ENCODE results near the gene F2R. TPM values are rescaled to one million over a fixed set of nuclear protein-coding genes. Genes with fewer than 3 reads are reported as not detected.

F2R gene
- total and polyA plus RNA-seq, 2 experiments from 2014 or later: 4.4 to 5.3 TPM

GRCh38 chr5:76717222-76718083 is 1.5 kb downstream of the F2R start:
- Histone ChIP-seq H4K20me1 (ENCODE audit: insufficient read depth) (no peaks in the 10 kb centered on the region), H3K36me3 (ENCODE audit: low read depth) (no peaks in the 10 kb centered on the region), H3K27ac (no peak overlapping the region), H3K4me1 (ENCODE audit: insufficient read depth) (no peaks in the 10 kb centered on the region), H3K27me3 (replicated peaks; ENCODE audit: insufficient read depth) (peaks cover 28% of the 10 kb centered on the region), H3K79me2 (ENCODE audit: insufficient read depth) (no peaks in the 10 kb centered on the region; the same call in 1 of the 2 replicates), H3K4me2 (ENCODE audit: unreplicated experiment) (peak overlapping the region; percentile 87), H3K9me3 (ENCODE audit: low read depth) (no peaks in the 10 kb centered on the region), H3F3A (ENCODE audit: insufficient read depth) (no peaks in the 10 kb centered on the region), H3K4me3 (peak overlapping the region; percentile 87), H3K9ac (0 out of 2 replicates have a peak overlapping the region, but pooled peaks have one; percentile 67), H2AFZ (peak overlapping the region; percentile 81), H3K9me2 (ENCODE audit: insufficient read depth) (no peaks in the 10 kb centered on the region)
- DNase-seq: no peak
- in situ Hi-C loops (cut with MboI): no loop called here
- TF ChIP-seq EZH2phosphoT487 (IDR thresholded peaks at IDR 0.05; ENCODE audit: insufficient read depth, low read depth) (no peak), EZH2 (IDR thresholded peaks at IDR 0.05; ENCODE audit: insufficient read depth, poor library complexity, severe bottlenecking) (peak; percentile 1)
- 68 to 69% methylated on average over 11 of the region's 11 CpGs for WGBS, 2 experiments (ENCODE audit: low coverage in 1 of 2, low lambda C conversion rate in 2 of 2, missing lambda C conversion rate in 2 of 2)

GRCh38 chr5:76718381-76718832 is 2.5 kb downstream of the F2R start:
- Histone ChIP-seq H3K9ac (no peak overlapping the region), H3K36me3 (ENCODE audit: low read depth) (no peaks in the 10 kb centered on the region), H3K4me2 (ENCODE audit: unreplicated experiment) (no peak overlapping the region), H3K9me3 (ENCODE audit: low read depth) (no peaks in the 10 kb centered on the region), H3K27ac (no peak overlapping the region), H3K4me1 (ENCODE audit: insufficient read depth) (no peaks in the 10 kb centered on the region), H3K9me2 (ENCODE audit: insufficient read depth) (no peaks in the 10 kb centered on the region), H3F3A (ENCODE audit: insufficient read depth) (no peaks in the 10 kb centered on the region), H4K20me1 (ENCODE audit: insufficient read depth) (no peaks in the 10 kb centered on the region), H3K79me2 (ENCODE audit: insufficient read depth) (no peaks in the 10 kb centered on the region; the same call in 1 of the 2 replicates), H3K27me3 (replicated peaks; ENCODE audit: insufficient read depth) (peaks cover 20% of the 10 kb centered on the region), H2AFZ (no peak overlapping the region), H3K4me3 (no peak overlapping the region)
- 53 to 57% methylated on average over 5 of the region's 5 CpGs for WGBS, 2 experiments (ENCODE audit: low coverage in 1 of 2, low lambda C conversion rate in 2 of 2, missing lambda C conversion rate in 2 of 2)
- peak; percentile 50 for DNase-seq
- in situ Hi-C loops (cut with MboI): no loop called here
- TF ChIP-seq EZH2 (IDR thresholded peaks at IDR 0.05; ENCODE audit: insufficient read depth, poor library complexity, severe bottlenecking) (no peak), EZH2phosphoT487 (IDR thresholded peaks at IDR 0.05; ENCODE audit: insufficient read depth, low read depth) (no peak)

GRCh38 chr5:76718880-76719279 is 3.0 kb downstream of the F2R start:
- no peak overlapping the region for H3K4me3 ChIP-seq
- no peaks in the 10 kb centered on the region for H4K20me1 ChIP-seq (ENCODE audit: insufficient read depth)
- in situ Hi-C loops (cut with MboI): no loop called here
- H3K36me3 ChIP-seq (ENCODE audit: low read depth): no peaks in the 10 kb centered on the region
- no peak overlapping the region for H3K4me2 ChIP-seq (ENCODE audit: unreplicated experiment)
- no peak for DNase-seq
- no peaks in the 10 kb centered on the region for H3K9me2 ChIP-seq (ENCODE audit: insufficient read depth)
- no peak overlapping the region for H3K9ac ChIP-seq
- peaks cover 16% of the 10 kb centered on the region for H3K27me3 ChIP-seq (replicated peaks; ENCODE audit: insufficient read depth)
- H3K79me2 ChIP-seq (ENCODE audit: insufficient read depth): no peaks in the 10 kb centered on the region; the same call in 1 of the 2 replicates
- H3F3A ChIP-seq (ENCODE audit: insufficient read depth): no peaks in the 10 kb centered on the region
- TF ChIP-seq EZH2phosphoT487 (IDR thresholded peaks at IDR 0.05; ENCODE audit: insufficient read depth, low read depth) (no peak), EZH2 (IDR thresholded peaks at IDR 0.05; ENCODE audit: insufficient read depth, poor library complexity, severe bottlenecking) (no peak)
- WGBS, 2 experiments (ENCODE audit: low coverage in 1 of 2, low lambda C conversion rate in 2 of 2, missing lambda C conversion rate in 2 of 2): 66 to 67% methylated on average over 4 of the region's 4 CpGs
- no peak overlapping the region for H2AFZ ChIP-seq
- no peak overlapping the region for H3K27ac ChIP-seq
- H3K9me3 ChIP-seq (ENCODE audit: low read depth): no peaks in the 10 kb centered on the region
- no peaks in the 10 kb centered on the region for H3K4me1 ChIP-seq (ENCODE audit: insufficient read depth)

- Histone ChIP-seq H3K79me2 (ENCODE audit: insufficient read depth) (peaks cover 2% of the 10 kb centered on the region; the same call in 1 of the 2 replicates), H3K27ac (no peak overlapping the region), H3K9me3 (ENCODE audit: low read depth) (no peaks in the 10 kb centered on the region), H2AFZ (no peak overlapping the region), H3K27me3 (replicated peaks; ENCODE audit: insufficient read depth) (0 out of 2 replicates have a peak, but pooled peaks cover 2% of the 10 kb centered on the region), H3K4me2 (ENCODE audit: unreplicated experiment) (no peak overlapping the region), H3K4me3 (no peak overlapping the region), H3K9me2 (ENCODE audit: insufficient read depth) (no peaks in the 10 kb centered on the region), H3K36me3 (ENCODE audit: low read depth) (no peaks in the 10 kb centered on the region), H3K9ac (no peak overlapping the region), H3F3A (ENCODE audit: insufficient read depth) (peaks cover 12% of the 10 kb centered on the region; the same call in 1 of the 2 replicates), H3K4me1 (ENCODE audit: insufficient read depth) (peaks cover 8% of the 10 kb centered on the region), H4K20me1 (ENCODE audit: insufficient read depth) (no peaks in the 10 kb centered on the region)
- TF ChIP-seq EZH2phosphoT487 (IDR thresholded peaks at IDR 0.05; ENCODE audit: insufficient read depth, low read depth) (no peak), EZH2 (IDR thresholded peaks at IDR 0.05; ENCODE audit: insufficient read depth, poor library complexity, severe bottlenecking) (no peak)
- WGBS, 2 experiments (ENCODE audit: low coverage in 1 of 2, low lambda C conversion rate in 2 of 2, missing lambda C conversion rate in 2 of 2): 78 to 81% methylated on average over 10 of the region's 10 CpGs
- no peak for DNase-seq
- in situ Hi-C loops (cut with MboI): no loop called here
These were observed 5.2 kb downstream of the F2R start for GRCh38 chr5:76720988-76721569.

All from GM23248 (cell line).